Caki2 (cell line): ENCODE measurements around the gene DNPH1. TPM values are rescaled to one million over a fixed set of nuclear protein-coding genes. Genes with fewer than 3 reads are reported as not detected.
A peak's percentile ranks its signal among the peaks of the same experiment; 100 is the strongest.

Experiments
- DNase-seq: peaks from one replicate; pipeline ENCODE4 v3.0.0-alpha.2; 2015; ENCODE audit warnings: low read depth
- in situ Hi-C: cut with HindIII; loops from 2 replicates; pipeline ENCODE4 v1.10.0; 2016; ENCODE audit warnings: low sequenced_read_pairs, low pct_unique_long_range_greater_than_20kb, mixed read lengths
- total RNA-seq: library from RNA; depleted of rRNA; stranded (reverse); fragments of >200 nt; shearing (Covaris generic); gene quantifications from 2 replicates; pipeline ENCODE4 v1.2.3, GENCODE V29; 2014; ENCODE audit warnings: low replicate concordance

DNPH1 gene
- total RNA-seq, 1 experiment from 2014 or later, result 194 TPM

DNA sequence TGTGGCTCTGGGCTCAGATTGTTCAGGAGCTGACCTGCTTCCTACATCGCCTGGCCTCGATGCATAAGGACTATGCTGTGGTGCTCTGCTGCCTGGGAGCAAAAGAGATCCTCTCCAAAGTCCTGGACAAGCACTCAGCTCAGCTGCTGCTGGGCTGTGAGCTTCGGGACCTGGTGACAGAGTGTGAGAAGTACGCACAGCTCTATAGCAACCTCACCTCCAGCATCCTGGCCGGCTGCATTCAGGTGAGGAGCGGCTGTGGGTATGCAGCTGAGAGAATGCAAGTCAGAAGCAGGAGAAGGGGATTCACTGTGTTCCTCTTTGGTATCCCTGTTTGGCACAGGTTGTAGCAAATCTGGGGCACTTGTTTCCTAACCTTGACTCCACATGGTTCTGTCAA is 29.4 kb downstream of the DNPH1 start:
- DNase-seq, result no peak
- in situ Hi-C loops, result no loop called here

DNA sequence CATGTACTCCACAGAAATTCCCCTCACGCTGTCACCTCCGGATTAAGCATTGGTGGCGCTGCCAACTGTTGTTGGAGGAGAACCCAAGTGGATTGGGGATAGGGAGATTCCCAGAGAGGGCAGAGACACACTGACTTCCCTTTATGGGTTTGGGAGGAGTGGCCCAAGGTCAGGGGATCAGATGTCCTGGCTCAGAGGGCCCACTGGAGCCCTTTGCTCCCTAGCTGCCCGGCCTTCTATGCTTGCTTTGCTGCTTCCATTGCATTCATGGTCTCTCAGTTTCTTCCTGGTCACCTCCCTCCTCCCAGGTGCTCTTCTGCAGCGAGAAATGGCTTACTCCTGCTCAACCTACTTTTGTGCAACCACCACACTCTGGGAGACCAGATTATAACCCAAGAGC is 32.9 kb downstream of the DNPH1 start:
- in situ Hi-C loops, result no loop called here
- no peak for DNase-seq

DNA sequence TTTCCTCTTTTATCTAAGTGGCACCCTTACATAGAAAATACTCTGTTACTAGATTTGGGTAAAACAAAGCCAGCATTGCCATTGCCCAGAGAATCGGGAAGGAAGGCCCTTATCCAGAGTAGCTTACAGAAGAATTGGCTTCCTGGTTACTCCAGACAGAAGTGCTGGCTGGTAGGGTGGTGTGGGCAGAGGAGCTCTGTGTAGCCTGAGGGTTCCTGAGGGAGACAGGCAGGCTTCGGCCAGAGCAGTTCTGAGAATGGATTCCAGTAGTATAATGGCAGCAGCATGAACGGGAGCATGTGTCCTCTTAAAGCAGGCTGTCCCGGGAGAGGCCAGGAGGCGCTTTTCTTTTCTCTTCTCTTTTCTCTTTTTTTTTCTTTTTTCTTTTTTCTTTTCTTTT is 35.4 kb downstream of the DNPH1 start:
- in situ Hi-C loops, result no loop called here

DNA sequence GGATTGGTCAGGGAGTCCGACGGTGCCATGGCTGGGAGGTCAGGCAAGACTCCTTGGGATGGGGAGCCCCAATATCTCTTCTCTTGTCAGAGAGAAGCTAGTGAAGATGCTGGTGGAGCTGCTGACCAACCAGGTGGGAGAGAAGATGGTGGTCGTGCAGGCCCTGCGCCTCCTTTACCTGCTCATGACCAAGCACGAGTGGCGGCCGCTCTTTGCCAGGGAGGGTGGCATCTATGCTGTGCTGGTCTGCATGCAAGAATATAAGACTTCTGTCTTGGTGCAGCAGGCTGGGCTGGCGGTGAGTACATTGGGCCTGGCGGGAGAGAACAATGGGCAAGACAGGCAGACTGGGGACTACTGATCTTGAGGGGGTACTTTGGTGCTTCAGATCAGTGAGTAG is 36.4 kb downstream of the DNPH1 start:
- no peak for DNase-seq
- in situ Hi-C loops, result no loop called here

More for the DNA sequence above, 35.4 kb downstream of the DNPH1 start:
- DNase-seq, result no peak

DNA sequence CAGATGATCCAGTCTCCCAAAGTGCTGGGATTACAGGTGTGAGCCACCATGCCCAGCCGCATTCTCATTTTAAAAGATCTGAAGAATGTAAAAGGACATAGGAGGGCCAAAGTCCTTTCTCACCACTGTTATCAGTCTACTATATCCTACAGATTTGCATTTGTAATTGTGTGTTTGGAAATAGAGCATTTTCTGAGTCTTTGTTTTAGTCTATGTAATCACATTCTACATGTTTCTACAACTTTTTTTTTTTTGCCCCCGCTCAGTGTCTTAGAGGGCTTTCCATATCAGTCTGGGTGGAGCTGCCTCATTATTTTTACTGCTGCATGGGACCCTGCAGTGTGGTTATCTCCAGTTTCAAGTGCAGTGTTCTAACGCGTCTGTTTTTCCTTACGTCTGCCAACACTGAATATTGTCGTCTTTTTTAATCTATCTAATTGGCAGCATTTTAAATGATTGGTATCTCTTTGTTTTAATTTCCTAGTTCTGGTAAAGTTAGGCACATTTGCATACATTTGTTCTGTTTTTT is 39.4 kb downstream of the DNPH1 start:
- in situ Hi-C loops, result no loop called here
- DNase-seq, result no peak

DNA sequence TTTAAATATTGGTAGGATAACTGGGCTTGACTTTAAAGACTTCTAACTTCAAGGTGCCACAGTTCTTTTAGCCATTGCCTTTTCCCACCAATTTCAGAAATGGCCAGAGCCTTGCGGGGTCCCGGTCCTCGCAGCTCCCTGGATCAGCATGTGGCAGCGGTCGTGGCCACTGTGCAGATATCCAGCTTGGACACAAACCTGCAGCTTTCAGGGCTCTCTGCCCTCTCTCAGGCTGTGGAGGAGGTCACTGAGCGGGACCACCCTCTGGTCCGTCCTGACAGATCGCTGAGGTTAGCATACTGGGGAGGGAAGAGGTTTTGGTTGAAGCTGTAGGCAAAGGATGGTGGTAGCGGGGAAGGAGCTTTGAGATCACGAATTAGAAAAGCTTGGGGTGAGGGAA is 40.9 kb downstream of the DNPH1 start:
- no peak for DNase-seq
- in situ Hi-C loops, result no loop called here

DNA sequence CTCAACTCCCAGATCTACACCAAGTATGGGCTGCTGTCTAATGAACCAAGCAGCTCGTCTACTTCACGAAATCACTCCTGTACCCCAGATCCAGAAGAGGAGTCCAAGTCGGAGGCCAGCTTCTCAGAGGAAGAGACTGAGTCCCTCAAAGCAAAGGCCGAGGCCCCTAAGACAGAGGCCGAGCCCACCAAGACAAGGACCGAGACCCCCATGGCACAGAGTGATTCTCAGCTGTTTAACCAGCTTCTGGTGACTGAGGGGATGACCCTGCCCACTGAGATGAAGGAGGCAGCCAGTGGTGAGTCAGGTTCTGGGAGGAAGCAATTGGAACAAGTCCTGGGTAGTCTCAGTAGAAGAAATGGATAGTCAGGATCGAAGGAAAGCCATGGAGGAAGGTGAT is 41.5 kb downstream of the DNPH1 start:
- in situ Hi-C loops, result no loop called here

DNA sequence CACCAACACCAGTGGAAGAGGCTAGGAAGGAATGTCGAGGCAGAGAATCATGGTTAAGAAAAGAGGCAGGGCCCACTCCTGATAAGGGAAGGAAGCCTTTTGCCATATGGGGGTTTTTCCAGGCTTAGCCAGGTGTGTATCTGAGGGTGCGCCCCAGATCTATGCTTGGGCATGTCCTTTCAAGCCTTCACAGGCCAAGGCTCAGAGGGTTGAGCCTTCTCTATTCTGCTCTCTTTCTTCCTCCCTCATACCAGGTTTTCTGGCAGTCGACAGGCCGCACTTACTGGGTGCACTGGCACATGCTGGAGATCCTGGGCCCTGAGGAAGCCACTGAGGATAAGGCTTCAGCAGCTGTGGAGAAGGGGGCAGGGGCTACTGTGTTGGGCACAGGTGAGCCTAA is 42.6 kb downstream of the DNPH1 start:
- DNase-seq, result no peak
- in situ Hi-C loops, result no loop called here

More for the DNA sequence above, 41.5 kb downstream of the DNPH1 start:
- DNase-seq, result no peak

DNA sequence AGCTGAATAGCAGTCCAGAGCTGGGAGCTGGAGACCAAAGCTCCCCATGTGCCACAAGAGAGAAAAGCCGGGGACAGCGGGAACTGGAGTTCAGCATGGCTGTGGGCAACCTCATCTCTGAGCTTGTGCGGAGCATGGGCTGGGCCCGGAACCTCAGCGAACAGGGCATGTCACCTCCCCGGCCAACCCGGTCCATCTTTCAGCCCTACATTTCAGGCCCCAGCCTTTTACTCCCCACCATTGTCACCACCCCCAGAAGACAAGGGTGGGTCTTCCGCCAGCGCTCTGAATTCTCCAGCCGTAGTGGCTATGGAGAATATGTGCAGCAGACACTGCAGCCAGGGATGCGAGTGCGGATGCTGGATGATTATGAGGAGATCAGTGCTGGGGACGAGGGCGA is 43.3 kb downstream of the DNPH1 start:
- no peak for DNase-seq
- in situ Hi-C loops, result no loop called here

DNA sequence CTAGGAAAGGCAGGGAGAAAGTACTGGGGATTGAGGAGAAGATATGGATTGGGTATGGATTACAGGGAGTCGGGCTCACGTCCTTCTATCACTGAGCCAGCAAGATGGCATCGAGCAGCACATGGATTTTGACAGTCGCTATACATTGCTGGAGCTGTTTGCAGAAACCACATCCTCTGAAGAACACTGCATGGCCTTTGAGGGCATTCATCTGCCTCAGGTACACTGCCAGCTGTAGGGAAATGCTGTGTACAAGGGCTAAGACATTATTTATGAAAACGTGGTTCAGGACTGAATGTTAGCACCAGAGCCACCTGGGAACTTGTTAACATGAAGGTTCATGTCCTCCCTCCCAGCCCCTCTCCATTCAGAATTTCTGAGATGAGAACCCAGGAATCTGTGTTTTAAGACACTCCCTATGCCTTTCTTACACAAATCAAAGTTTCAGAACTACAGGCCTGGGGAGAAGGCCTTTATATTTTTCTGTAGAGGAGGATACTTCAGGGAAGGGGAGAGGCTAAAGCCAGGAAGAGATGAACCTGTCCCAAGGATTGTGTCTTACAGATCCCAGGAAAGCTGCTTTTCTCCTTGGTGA is 43.8 kb downstream of the DNPH1 start:
- in situ Hi-C loops, result no loop called here
- DNase-seq, result no peak

DNA sequence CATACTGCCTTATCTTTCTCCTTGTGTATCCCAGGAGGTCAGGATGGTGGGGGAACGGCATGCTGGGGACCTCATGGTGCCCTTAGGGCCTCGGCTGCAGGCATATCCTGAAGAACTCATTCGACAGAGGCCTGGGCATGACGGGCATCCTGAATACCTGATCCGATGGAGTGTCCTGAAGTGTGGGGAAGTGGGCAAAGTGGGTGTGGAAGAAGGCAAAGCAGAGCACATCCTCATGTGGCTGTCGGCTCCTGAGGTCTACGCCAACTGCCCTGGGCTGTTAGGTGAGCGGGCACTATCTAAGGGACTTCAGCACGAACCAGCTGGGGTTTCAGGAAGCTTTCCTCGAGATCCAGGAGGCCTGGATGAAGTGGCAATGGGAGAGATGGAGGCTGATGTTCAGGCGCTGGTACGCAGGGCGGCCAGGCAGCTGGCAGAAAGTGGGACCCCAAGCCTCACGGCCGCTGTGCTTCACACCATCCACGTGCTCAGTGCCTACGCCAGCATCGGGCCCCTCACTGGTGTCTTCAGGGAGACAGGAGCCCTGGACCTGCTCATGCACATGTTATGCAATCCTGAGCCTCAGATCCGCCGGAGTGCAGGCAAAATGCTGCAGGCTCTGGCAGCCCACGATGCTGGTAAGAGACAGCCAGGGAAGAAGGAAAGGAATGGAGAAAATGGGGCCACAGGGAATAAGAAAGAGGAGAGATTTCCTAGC is 44.9 kb downstream of the DNPH1 start:
- DNase-seq, result no peak
- in situ Hi-C loops, result no loop called here

DNA sequence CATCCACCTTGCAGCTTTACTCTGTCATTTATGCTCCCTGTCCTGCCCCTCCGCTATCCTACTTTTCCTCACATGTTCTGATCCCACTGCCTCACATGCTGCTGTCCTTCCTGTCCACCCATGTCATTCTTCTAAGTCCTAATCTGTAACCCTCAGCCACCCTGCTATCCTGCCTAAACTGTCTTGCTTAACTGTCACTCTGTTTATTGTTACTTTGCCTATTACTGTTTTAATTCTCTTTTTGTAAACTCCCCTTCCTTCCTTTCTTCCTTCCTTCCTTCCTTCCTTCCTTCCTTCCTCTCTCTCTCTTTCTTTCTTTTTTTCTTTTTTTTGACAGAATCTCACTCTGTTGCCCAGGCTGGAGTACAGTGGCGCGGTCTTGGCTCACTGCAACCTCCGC is 45.8 kb downstream of the DNPH1 start:
- in situ Hi-C loops, result no loop called here
- DNase-seq, result no peak

DNA sequence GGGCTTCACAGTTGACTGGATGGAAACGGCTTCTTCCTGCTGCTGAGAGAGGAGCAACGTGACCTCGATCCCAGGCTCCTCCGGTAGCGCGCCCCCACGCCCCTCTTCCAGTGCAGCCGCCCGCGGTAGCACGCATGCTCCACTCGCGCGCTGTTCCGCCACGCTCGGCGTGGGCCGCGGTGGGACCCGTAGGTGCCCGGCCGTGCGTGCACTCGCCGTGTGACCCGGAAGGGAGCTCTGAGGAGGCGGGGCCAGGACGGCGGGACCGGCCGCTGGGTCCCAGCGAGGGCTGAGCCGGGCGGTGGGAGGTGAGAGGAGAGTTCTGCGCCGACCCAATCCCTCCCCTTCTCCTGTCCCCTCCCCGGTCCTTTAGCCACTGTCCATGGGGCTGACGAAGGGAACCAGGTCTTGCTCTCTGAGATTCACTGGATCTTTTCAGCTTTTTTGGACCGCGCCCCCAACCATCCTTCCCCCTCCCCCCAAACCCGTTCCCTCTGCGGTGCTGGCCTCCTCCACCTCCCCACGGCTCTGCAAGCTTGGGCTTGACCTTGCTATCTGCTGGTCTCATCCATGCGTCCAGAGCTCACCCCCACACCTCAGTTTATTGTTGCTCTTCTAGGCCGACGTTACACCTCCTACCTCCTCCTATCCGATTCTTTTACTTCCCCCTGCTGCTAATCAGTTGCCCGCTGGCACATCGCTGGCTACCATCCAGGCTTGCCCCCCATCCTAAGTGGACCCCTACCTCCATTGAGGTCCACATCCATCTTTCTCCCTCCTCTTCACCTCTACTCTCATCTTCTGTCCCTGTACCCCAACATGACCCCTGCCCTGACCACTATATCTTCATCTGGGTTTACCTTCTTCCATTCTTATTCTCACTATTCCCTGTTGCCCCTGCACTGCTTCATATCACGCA is 47.1 kb downstream of the DNPH1 start, which contains the start of gene CUL9:
CUL9 (plus strand) TSS at position 255 of the 919 bp plus-strand sequence. CDS start 2,115 bp downstream, outside the sequence.
- peak; percentile 74 for DNase-seq
- in situ Hi-C loops, result no loop called here

DNA sequence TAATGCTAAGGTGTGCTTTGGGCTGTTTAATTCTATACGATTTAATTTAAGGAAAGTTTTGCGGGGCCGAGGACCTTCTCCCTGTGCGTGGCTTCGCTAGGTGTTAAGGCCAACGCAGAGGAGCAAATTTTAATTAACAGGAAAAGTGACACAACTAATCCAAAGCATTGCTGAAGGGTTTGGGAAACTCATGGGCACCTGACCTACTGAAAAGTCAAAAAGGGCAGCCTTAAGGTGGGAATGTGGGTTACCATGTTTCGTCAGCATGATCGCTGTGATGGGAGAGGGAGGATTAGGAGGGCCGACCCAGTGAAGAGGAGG is 47.7 kb downstream of the DNPH1 start:
- in situ Hi-C loops, result no loop called here
- no peak for DNase-seq

DNA sequence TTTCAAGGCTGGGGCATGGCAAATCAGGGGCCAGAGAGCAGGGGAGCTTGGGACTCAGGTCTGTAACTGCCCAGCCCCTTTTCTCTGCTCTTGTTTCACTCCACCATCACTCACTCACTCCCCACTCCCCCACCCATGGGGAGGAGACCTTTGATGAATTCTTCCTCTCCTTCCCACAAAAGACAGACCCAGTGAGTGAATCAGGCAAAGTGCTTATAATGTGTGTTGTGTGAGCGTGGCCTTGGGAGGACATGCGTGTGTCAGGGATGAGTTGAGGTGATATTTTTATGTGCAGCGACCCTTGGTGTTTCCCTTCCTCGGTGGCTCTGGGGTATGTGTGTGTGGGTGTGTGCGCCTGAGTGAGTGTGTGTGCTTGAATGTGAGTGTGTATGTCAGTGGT is 48.3 kb downstream of the DNPH1 start:
- no peak for DNase-seq
- in situ Hi-C loops, result no loop called here

DNA sequence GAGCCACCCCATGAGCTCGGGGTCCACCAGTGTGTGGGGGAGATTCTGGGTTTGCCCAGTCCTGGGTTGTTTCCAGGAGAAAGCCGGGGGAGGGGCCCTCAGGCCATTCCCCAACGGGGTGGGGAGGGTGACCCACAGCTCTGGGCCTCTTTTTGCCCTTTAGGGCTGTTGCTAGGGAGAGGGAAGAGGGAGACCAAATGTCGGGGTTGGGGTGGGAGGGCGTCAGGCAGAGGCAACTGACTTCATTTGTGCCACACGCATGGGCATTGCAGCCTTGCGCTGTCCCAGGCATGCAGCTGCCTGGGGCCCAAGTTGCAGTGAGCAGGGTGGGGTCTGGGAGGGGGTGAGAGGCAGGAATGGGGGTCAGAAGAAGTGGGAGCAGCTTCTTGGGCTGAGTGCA is 49.2 kb downstream of the DNPH1 start:
- in situ Hi-C loops, result no loop called here

DNA sequence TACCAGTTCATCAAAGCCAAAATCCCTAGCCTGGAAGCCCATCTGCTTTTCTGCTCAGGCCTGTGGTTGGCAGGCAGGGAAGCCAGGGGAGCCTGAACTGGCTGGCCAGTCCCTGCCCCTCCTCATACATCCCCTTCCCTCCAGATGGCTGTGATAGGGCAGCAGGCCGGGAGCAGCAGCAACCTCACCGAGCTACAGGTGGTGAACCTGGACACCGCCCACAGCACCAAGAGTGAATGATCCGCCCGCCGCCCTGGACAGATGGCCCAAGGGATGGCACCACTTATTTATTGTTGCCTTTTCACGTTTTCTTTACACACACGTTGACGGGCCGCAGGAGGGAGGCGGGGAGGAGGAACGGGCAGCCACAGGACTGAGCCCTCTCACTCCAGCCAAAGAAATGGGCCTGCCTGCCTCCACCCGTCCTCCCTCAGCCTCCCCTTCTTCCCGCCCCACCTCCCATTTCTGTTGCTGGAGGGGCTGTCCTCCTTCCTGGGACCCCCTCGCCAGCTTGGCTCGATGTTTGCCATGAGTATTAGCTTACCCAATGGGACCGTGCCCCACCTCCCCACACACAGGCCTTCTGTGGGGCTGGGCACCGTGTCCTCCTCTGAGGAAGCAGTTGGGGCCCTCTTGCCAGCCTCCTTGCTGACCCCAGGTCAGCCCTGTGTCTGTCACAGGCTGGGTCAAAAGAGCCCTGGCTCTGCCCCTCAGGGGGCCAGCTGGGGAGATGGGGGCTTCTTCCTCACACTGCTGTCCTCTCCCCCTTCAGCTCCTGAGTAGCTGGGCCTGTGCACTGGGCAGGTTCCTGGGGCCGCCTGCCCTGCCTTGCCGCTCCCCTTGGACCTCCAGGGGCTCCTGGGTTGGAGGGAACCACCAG is 50.1 kb downstream of the DNPH1 start:
- in situ Hi-C loops, result no loop called here
- DNase-seq, result no peak

More for the DNA sequence above, 49.2 kb downstream of the DNPH1 start:
- no peak for DNase-seq

DNA sequence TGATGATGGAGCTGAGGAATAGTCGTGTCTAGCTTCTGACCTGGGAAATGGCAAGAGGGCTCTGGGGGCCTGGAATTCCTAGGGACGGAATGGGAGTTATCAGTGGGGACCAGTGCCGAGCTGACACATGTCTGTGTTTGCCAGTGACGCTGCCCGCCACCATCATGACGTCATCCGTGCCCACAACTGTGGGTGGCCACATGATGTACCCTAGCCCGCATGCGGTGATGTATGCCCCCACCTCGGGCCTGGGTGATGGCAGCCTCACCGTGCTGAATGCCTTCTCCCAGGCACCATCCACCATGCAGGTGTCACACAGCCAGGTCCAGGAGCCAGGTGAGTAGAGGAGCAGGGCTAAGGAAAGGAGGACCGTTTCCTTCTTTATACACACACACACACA is 51.1 kb downstream of the DNPH1 start:
- no peak for DNase-seq
- in situ Hi-C loops, result no loop called here
